ENCODE data around the gene CA12. TPM values are rescaled to one million over a fixed set of nuclear protein-coding genes. Genes with fewer than 3 reads are reported as not detected.

CA12 gene
- total and polyA plus RNA-seq, 9 of the 15 experiments (the other 6 are each of a cell fraction or from before 2014, with no cell fraction given): 0.01 to 0.78 (median 0.15) TPM; not detected in 1

DNA sequence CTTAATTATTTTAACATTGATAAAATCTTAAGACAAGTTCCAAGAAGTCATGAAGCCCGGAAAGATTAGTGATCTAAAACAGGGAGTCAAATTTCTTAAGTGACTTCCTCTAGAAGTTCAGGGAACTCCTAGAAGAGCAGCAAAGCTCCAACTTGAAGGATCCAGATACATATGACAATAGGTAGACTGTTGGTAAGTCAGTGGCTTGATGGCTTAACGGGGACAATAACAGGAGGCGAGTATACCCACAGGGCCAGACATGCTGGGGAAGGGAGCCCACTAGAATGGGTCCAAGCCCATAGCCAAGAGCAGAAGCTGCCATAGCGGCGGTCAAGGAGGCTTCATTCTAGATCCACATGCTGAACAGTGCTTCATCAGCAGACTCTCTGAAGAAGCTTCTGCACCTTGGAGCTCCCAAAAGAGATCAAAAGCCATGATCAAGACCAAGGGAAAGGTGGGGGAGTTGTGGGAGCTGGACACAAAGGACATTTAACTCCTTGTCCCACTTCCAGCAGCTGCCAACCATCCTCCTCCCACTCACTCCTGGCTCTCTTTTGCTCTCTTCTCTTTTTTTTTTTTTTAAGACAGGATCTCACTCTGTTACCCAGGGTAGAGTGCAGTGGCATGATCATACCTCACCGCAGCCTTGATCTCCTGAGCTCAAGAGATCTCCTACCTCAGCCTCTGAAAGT is 10.2 kb upstream of the CA12 start (continued):
- TF ChIP-seq SPI1 (IDR thresholded peaks at IDR 0.05; ENCODE audit: borderline replicate concordance, low read depth, low read length): peak; percentile 31; the same call in 1 of the 2 replicates
- TF ChIP-seq MEF2D (tag; conservative IDR thresholded peaks at IDR 0.05; ENCODE audit: low read depth): no peak
- peak; percentile 63; the same call in 1 of the 2 replicates for TF ChIP-seq SMARCA4 (IDR thresholded peaks at IDR 0.05)
- no peak for TF ChIP-seq NR4A1 (CRISPR knock-in tag; IDR thresholded peaks at IDR 0.05)
- 0 out of 2 replicates have a peak, but pooled peaks have one; percentile 22 for TF ChIP-seq NR4A1 (tag; IDR thresholded peaks at IDR 0.05)
- TF ChIP-seq XRCC3 (IDR thresholded peaks at IDR 0.05): no peak
- TF ChIP-seq SP1 (CRISPR knock-in tag; IDR thresholded peaks at IDR 0.05): no peak
- TF ChIP-seq SRF (CRISPR knock-in tag; IDR thresholded peaks at IDR 0.05): no peak
- peak; percentile 65 for TF ChIP-seq EP300 (IDR thresholded peaks at IDR 0.05; ENCODE audit: low read length)
- no peak for TF ChIP-seq TAL1 (IDR thresholded peaks at IDR 0.05)
- peak in 1 of 2 experiments; percentile 99; a peak in 2 of 4 replicates for TF ChIP-seq ARNT (IDR thresholded peaks at IDR 0.05)
- TF ChIP-seq MEIS2 (IDR thresholded peaks at IDR 0.05; ENCODE audit: partially characterized antibody): peak; percentile 5
- TF ChIP-seq PTRF (tag; IDR thresholded peaks at IDR 0.05): no peak
- TF ChIP-seq SNIP1 (IDR thresholded peaks at IDR 0.05; ENCODE audit: low read depth): no peak
- TF ChIP-seq SUPT5H (IDR thresholded peaks at IDR 0.05): no peak
- TF ChIP-seq, protein P1, sequence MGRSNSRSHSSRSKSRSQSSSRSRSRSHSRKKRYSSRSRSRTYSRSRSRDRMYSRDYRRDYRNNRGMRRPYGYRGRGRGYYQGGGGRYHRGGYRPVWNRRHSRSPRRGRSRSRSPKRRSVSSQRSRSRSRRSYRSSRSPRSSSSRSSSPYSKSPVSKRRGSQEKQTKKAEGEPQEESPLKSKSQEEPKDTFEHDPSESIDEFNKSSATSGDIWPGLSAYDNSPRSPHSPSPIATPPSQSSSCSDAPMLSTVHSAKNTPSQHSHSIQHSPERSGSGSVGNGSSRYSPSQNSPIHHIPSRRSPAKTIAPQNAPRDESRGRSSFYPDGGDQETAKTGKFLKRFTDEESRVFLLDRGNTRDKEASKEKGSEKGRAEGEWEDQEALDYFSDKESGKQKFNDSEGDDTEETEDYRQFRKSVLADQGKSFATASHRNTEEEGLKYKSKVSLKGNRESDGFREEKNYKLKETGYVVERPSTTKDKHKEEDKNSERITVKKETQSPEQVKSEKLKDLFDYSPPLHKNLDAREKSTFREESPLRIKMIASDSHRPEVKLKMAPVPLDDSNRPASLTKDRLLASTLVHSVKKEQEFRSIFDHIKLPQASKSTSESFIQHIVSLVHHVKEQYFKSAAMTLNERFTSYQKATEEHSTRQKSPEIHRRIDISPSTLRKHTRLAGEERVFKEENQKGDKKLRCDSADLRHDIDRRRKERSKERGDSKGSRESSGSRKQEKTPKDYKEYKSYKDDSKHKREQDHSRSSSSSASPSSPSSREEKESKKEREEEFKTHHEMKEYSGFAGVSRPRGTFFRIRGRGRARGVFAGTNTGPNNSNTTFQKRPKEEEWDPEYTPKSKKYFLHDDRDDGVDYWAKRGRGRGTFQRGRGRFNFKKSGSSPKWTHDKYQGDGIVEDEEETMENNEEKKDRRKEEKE (IDR thresholded peaks at IDR 0.05; ENCODE audit: borderline replicate concordance in 1 of 2, control insufficient read depth in 1 of 2, low read depth in 2 of 2, low read length in 1 of 2): no peak
- no peak for TF ChIP-seq NCOA2 (IDR thresholded peaks at IDR 0.05; ENCODE audit: partially characterized antibody in 2 of 2)
- TF ChIP-seq, protein P2, sequence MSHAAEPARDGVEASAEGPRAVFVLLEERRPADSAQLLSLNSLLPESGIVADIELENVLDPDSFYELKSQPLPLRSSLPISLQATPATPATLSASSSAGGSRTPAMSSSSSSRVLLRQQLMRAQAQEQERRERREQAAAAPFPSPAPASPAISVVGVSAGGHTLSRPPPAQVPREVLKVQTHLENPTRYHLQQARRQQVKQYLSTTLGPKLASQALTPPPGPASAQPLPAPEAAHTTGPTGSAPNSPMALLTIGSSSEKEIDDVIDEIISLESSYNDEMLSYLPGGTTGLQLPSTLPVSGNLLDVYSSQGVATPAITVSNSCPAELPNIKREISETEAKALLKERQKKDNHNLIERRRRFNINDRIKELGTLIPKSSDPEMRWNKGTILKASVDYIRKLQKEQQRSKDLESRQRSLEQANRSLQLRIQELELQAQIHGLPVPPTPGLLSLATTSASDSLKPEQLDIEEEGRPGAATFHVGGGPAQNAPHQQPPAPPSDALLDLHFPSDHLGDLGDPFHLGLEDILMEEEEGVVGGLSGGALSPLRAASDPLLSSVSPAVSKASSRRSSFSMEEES (CRISPR knock-in tag; IDR thresholded peaks at IDR 0.05): no peak
- TF ChIP-seq ETV6 (IDR thresholded peaks at IDR 0.05; ENCODE audit: borderline replicate concordance in 1 of 2, low read depth in 2 of 2, low read length in 1 of 2): no peak
- no peak for TF ChIP-seq ETV6 (CRISPR knock-in tag; IDR thresholded peaks at IDR 0.05; ENCODE audit: borderline replicate concordance)
- peak; percentile 25; the same call in 1 of the 2 replicates for TF ChIP-seq SMAD4 (CRISPR knock-in tag; conservative IDR thresholded peaks at IDR 0.05)
- TF ChIP-seq GTF2F1 (IDR thresholded peaks at IDR 0.05; ENCODE audit: low read depth, low read length): no peak
- peak; percentile 66 for TF ChIP-seq POLR2H (tag; IDR thresholded peaks at IDR 0.05; ENCODE audit: low read depth)
- peak; percentile 84; the same call in 1 of the 2 replicates for TF ChIP-seq ZNF589 (CRISPR knock-in tag; IDR thresholded peaks at IDR 0.05; ENCODE audit: low read depth)
- TF ChIP-seq RBM17 (IDR thresholded peaks at IDR 0.05; ENCODE audit: borderline replicate concordance, low read depth, low read length): no peak
- peak; percentile 44 for TF ChIP-seq EGR1 (conservative IDR thresholded peaks at IDR 0.05)
